ENCODE results near the gene PSMC3. TPM values are rescaled to one million over a fixed set of nuclear protein-coding genes. Genes with fewer than 3 reads are reported as not detected.
A peak's percentile ranks its signal among the peaks of the same experiment; 100 is the strongest.

PSMC3 gene
- total RNA-seq, 6 experiments from 2014 or later = 161 to 238 (median 220) TPM

GRCh38 chr11:47466701-47467250 lies 40.5 kb upstream of the PSMC3 start:
- Mint-ChIP-seq H3K4me1 (ENCODE audit: low read depth) (peaks cover 38% of the 10 kb centered on the region), H3K27me3 (ENCODE audit: insufficient read depth) (peaks cover 6% of the 10 kb centered on the region), H3K9me3 (no peaks in the 10 kb centered on the region), H3K4me3 (peak overlapping the region; percentile 46; the same call in 1 of the 2 replicates), H3K36me3 (ENCODE audit: low read depth) (peaks cover 30% of the 10 kb centered on the region), H3K27ac (peak overlapping the region; percentile 70)
- TF ChIP-seq CTCF (IDR thresholded peaks at IDR 0.05) = no peak
- no peak for DNase-seq

GRCh38 chr11:47466201-47466600 lies 40.0 kb upstream of the PSMC3 start:
- TF ChIP-seq CTCF (IDR thresholded peaks at IDR 0.05) = no peak
- no peaks in the 10 kb centered on the region for H3K9me3 Mint-ChIP-seq
- peaks cover 6% of the 10 kb centered on the region for H3K27me3 Mint-ChIP-seq (ENCODE audit: insufficient read depth)
- H3K4me1 Mint-ChIP-seq (ENCODE audit: low read depth) = peaks cover 44% of the 10 kb centered on the region
- no peak for DNase-seq
- peak overlapping the region; percentile 46; the same call in 1 of the 2 replicates for H3K4me3 Mint-ChIP-seq
- peaks cover 30% of the 10 kb centered on the region for H3K36me3 Mint-ChIP-seq (ENCODE audit: low read depth)
- H3K27ac Mint-ChIP-seq = peak overlapping the region; percentile 70; the same call in 1 of the 2 replicates

GRCh38 chr11:47464483-47464882 lies 38.2 kb upstream of the PSMC3 start:
- H3K36me3 Mint-ChIP-seq (ENCODE audit: low read depth) = peaks cover 22% of the 10 kb centered on the region
- H3K27ac Mint-ChIP-seq = no peak overlapping the region
- H3K27me3 Mint-ChIP-seq (ENCODE audit: insufficient read depth) = peaks cover 4% of the 10 kb centered on the region
- no peak for DNase-seq
- peaks cover 54% of the 10 kb centered on the region for H3K4me1 Mint-ChIP-seq (ENCODE audit: low read depth)
- no peaks in the 10 kb centered on the region for H3K9me3 Mint-ChIP-seq
- no peak for TF ChIP-seq CTCF (IDR thresholded peaks at IDR 0.05)
- no peak overlapping the region for H3K4me3 Mint-ChIP-seq

GRCh38 chr11:47461876-47462275 lies 35.6 kb upstream of the PSMC3 start:
- DNase-seq = no peak
- Mint-ChIP-seq H3K36me3 (ENCODE audit: low read depth) (peaks cover 5% of the 10 kb centered on the region), H3K27ac (peak overlapping the region; percentile 15), H3K4me1 (ENCODE audit: low read depth) (peaks cover 41% of the 10 kb centered on the region), H3K4me3 (no peak overlapping the region), H3K9me3 (no peaks in the 10 kb centered on the region), H3K27me3 (ENCODE audit: insufficient read depth) (peaks cover 6% of the 10 kb centered on the region; the same call in 1 of the 2 replicates)
- TF ChIP-seq CTCF (IDR thresholded peaks at IDR 0.05) = no peak

GRCh38 chr11:47460571-47461235 lies 34.5 kb upstream of the PSMC3 start:
- Mint-ChIP-seq H3K9me3 (no peaks in the 10 kb centered on the region), H3K27ac (peak overlapping the region; percentile 65), H3K4me1 (ENCODE audit: low read depth) (peaks cover 29% of the 10 kb centered on the region), H3K4me3 (no peak overlapping the region), H3K36me3 (ENCODE audit: low read depth) (peaks cover 5% of the 10 kb centered on the region), H3K27me3 (ENCODE audit: insufficient read depth) (peaks cover 7% of the 10 kb centered on the region; the same call in 1 of the 2 replicates)
- TF ChIP-seq CTCF (IDR thresholded peaks at IDR 0.05) = no peak
- DNase-seq = peak; percentile 34

All from HFFc6 (cell line).